Astrocyte (in vitro differentiated cells and primary cell): ENCODE data around the gene TWSG1. TPM values are rescaled to one million over a fixed set of nuclear protein-coding genes. Genes with fewer than 3 reads are reported as not detected.
A peak's percentile ranks its signal among the peaks of the same experiment; 100 is the strongest.

Source experiments
- DNase-seq: peaks from one replicate; pipeline ENCODE4 v3.0.0-alpha.2; 2010; ENCODE audit warnings: low read depth
- FAIRE-seq: peaks from 2 replicates; lab custom pipeline; 2011; peaks lifted over from hg19 to GRCh38; lab: Jason Lieb, UNC
- H2AFZ ChIP-seq: 2 replicates; pipeline ENCODE4 v1.6.0; 2012; ENCODE audit warnings: low read depth, low read length, inconsistent platforms
- H3K27ac ChIP-seq: 2 replicates; pipeline ENCODE4 v1.5.1; 2011; ENCODE audit warnings: low read depth, low read length, inconsistent platforms
- H3K27me3 ChIP-seq: 2 replicates; pipeline ENCODE4 v1.6.0; 2011; ENCODE audit warnings: low read length, inconsistent platforms; ENCODE audit not compliant: insufficient read depth
- H3K36me3 ChIP-seq: 2 replicates; pipeline ENCODE4 v1.5.1; 2011; ENCODE audit warnings: low read length, inconsistent platforms; ENCODE audit not compliant: insufficient read depth
- H3K4me1 ChIP-seq: 2 replicates; pipeline ENCODE4 v1.5.1; 2011; ENCODE audit warnings: low read length, inconsistent platforms; ENCODE audit not compliant: insufficient read depth
- H3K4me2 ChIP-seq: 2 replicates; pipeline ENCODE4 v1.6.0; 2012; ENCODE audit warnings: low read length, inconsistent platforms
- H3K4me3 ChIP-seq: 2 replicates; pipeline ENCODE4 v1.5.1; 2011; ENCODE audit warnings: low read depth, mild to moderate bottlenecking, low read length, inconsistent platforms; ENCODE audit not compliant: insufficient read depth
- H3K79me2 ChIP-seq: 2 replicates; pipeline ENCODE4 v1.6.0; 2012; ENCODE audit warnings: mild to moderate bottlenecking, low read length, inconsistent platforms; ENCODE audit not compliant: insufficient read depth
- H3K9ac ChIP-seq: 2 replicates; pipeline ENCODE4 v1.6.0; 2012; ENCODE audit warnings: mild to moderate bottlenecking, low read length, inconsistent platforms
- H3K9me3 ChIP-seq: 2 replicates; pipeline ENCODE4 v1.5.1; 2012; ENCODE audit warnings: low read depth, mild to moderate bottlenecking, low read length, inconsistent platforms; ENCODE audit not compliant: insufficient read depth
- H4K20me1 ChIP-seq: 2 replicates; pipeline ENCODE4 v1.6.0; 2012; ENCODE audit warnings: low read length, inconsistent platforms; ENCODE audit not compliant: insufficient read depth
- H3K27ac Mint-ChIP-seq: one replicate; pipeline ENCODE4 v1.8.0; 2021; ENCODE audit warnings: mild to moderate bottlenecking, mixed read lengths; ENCODE audit not compliant: unreplicated experiment
- H3K27me3 Mint-ChIP-seq: one replicate; pipeline ENCODE4 v1.8.0; 2021; ENCODE audit warnings: low read depth, mixed read lengths; ENCODE audit not compliant: unreplicated experiment
- H3K36me3 Mint-ChIP-seq: one replicate; pipeline ENCODE4 v1.8.0; 2021; ENCODE audit warnings: low read depth, mixed read lengths; ENCODE audit not compliant: unreplicated experiment
- H3K4me1 Mint-ChIP-seq: one replicate; pipeline ENCODE4 v1.8.0; 2021; ENCODE audit warnings: low read depth, mixed read lengths; ENCODE audit not compliant: unreplicated experiment
- H3K4me3 Mint-ChIP-seq: one replicate; pipeline ENCODE4 v1.8.0; 2021; ENCODE audit warnings: mild to moderate bottlenecking, moderate library complexity, mixed read lengths; ENCODE audit not compliant: unreplicated experiment
- H3K9me3 Mint-ChIP-seq: one replicate; pipeline ENCODE4 v1.8.0; 2021; ENCODE audit warnings: mild to moderate bottlenecking, mixed read lengths; ENCODE audit not compliant: unreplicated experiment
- EZH2 ChIP-seq: IDR thresholded peaks from 2 replicates; pipeline ENCODE4 v1.6.1; 2012; ENCODE audit warnings: mild to moderate bottlenecking, low read length, inconsistent platforms; ENCODE audit not compliant: insufficient read depth
- total RNA-seq: library from RNA; stranded (reverse); gene quantifications from 2 replicates; pipeline ENCODE4 v1.2.1, GENCODE V29; 2021
- TF ChIP-seq, protein P1 (sequence below): IDR thresholded peaks from 2 replicates; pipeline ENCODE4 v1.5.1; 2011; ENCODE audit warnings: low read depth, mild to moderate bottlenecking, inconsistent platforms, low read length, moderate library complexity; ENCODE audit not compliant: insufficient read depth

TWSG1 gene
- total RNA-seq, 1 donor from 2014 or later, result 48.4 TPM

DNA sequence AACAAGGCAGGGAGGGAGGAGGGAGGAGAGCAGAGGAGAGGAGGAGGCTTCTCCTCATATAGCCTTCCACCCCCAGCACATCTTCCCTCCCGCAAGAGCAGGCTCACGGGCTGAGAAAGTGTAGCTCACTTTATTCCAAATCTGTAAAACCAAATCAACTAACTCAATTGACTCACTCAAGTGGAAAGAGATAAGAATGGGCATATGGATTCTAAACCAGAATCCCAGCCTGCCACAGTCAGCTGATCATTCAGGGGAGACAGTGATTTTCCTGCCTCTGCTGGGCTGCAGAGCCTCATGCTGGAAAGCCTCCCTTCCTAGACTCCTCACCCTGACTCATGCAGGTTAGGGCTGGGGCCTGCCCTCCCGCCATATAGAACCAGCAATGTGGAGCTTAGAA lies 4.2 kb upstream of the TWSG1 start:
- FAIRE-seq (no peak), DNase-seq (no peak)
- Mint-ChIP-seq H3K36me3 (peaks cover 4% of the 10 kb centered on the region), H3K4me1 (no peaks in the 10 kb centered on the region), H3K4me3 (no peak overlapping the region), H3K27ac (no peak overlapping the region), H3K27me3 (peaks cover 5% of the 10 kb centered on the region), H3K9me3 (peaks cover 14% of the 10 kb centered on the region)
- H3K27ac ChIP-seq, result no peak overlapping the region
- no peaks in the 10 kb centered on the region for H3K4me1 ChIP-seq
- H3K27me3 ChIP-seq, result no peaks in the 10 kb centered on the region
- no peak overlapping the region for H2AFZ ChIP-seq
- H3K9ac ChIP-seq, result no peak overlapping the region
- H3K79me2 ChIP-seq, result peaks cover 4% of the 10 kb centered on the region
- TF ChIP-seq, protein P1, sequence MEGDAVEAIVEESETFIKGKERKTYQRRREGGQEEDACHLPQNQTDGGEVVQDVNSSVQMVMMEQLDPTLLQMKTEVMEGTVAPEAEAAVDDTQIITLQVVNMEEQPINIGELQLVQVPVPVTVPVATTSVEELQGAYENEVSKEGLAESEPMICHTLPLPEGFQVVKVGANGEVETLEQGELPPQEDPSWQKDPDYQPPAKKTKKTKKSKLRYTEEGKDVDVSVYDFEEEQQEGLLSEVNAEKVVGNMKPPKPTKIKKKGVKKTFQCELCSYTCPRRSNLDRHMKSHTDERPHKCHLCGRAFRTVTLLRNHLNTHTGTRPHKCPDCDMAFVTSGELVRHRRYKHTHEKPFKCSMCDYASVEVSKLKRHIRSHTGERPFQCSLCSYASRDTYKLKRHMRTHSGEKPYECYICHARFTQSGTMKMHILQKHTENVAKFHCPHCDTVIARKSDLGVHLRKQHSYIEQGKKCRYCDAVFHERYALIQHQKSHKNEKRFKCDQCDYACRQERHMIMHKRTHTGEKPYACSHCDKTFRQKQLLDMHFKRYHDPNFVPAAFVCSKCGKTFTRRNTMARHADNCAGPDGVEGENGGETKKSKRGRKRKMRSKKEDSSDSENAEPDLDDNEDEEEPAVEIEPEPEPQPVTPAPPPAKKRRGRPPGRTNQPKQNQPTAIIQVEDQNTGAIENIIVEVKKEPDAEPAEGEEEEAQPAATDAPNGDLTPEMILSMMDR, result no peak
- no peak for TF ChIP-seq EZH2
- no peak overlapping the region for H3K4me3 ChIP-seq
- H3K9me3 ChIP-seq, result no peaks in the 10 kb centered on the region
- no peaks in the 10 kb centered on the region for H4K20me1 ChIP-seq
- no peaks in the 10 kb centered on the region for H3K36me3 ChIP-seq
- H3K4me2 ChIP-seq, result no peak overlapping the region

DNA sequence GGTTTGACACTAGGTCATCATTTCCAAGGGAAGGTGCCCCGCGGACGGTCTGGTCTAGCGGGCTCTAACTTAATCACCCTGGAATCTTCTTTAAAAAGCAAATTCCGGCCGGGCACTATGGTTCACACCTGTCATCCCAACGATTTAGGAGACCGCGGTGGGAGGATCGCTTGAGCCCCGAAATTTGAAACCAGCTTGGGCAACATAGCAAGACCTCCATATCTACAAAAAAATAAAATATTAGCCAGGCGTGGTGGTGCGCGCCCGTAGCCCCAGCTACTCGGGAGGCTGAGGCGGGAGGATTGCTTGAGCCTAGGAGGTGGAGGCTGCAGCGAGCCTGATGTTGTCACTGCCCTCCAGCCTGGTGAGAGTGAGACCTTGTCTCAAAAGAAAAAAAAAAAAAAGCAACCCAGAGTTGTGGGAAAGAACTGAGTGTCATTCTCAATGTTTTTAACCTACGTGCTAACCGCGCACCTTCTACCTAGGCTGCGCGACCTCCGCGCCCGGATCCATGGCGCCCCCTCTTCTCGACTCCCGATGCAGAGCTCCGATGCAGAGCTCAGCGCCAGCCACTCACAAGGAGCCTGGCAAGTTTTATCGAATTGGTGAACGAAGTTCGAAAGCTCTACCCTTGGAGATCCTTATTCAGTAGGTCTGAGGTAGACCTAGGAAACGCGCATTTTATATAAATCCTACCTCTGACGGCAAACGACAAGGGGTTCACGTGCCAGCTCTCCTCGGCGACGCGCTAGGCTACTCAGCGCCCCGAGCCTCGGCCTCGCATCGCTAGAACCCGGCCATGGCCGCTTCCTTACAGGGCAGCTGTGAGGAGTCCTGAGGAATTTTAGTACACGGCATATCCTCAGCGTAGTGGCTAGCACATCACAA lies 888 bp upstream of the TWSG1 start:
- Histone ChIP-seq H3K36me3 (peaks cover 3% of the 10 kb centered on the region), H3K27ac (peak overlapping the region; percentile 52), H3K9ac (peak overlapping the region; percentile 83), H3K4me3 (peak overlapping the region; percentile 76), H3K27me3 (no peaks in the 10 kb centered on the region), H4K20me1 (no peaks in the 10 kb centered on the region), H2AFZ (peak overlapping the region; percentile 99), H3K79me2 (peaks cover 30% of the 10 kb centered on the region), H3K4me1 (peaks cover 8% of the 10 kb centered on the region), H3K9me3 (no peaks in the 10 kb centered on the region), H3K4me2 (peak overlapping the region; percentile 97)
- Mint-ChIP-seq H3K4me1 (peaks cover 10% of the 10 kb centered on the region), H3K9me3 (peaks cover 7% of the 10 kb centered on the region), H3K27me3 (no peaks in the 10 kb centered on the region), H3K36me3 (peaks cover 3% of the 10 kb centered on the region), H3K4me3 (peak overlapping the region; percentile 91), H3K27ac (peak overlapping the region; percentile 93)
- no peak for DNase-seq
- FAIRE-seq, result peak; percentile 34
- TF ChIP-seq EZH2, result no peak
- TF ChIP-seq, protein P1, result no peak
